Endodermal cell (in vitro differentiated cells): ENCODE data around the gene RBM34. TPM values are rescaled to one million over a fixed set of nuclear protein-coding genes. Genes with fewer than 3 reads are reported as not detected.

Experiments used
- DNase-seq: peaks from one replicate; pipeline ENCODE4 v3.0.0-alpha.2; 2017
- H3K27ac ChIP-seq: 2 replicates; pipeline ENCODE4 v1.5.1; 2013; ENCODE audit warnings: mild to moderate bottlenecking, low read depth, low read length, moderate library complexity
- H3K27me3 ChIP-seq: 2 replicates; pipeline ENCODE4 v1.6.1; 2013; ENCODE audit warnings: mild to moderate bottlenecking, low read length, moderate library complexity; ENCODE audit not compliant: insufficient read depth, control insufficient read depth, poor library complexity, severe bottlenecking
- H3K36me3 ChIP-seq: 2 replicates; pipeline ENCODE4 v1.7.0; 2013; ENCODE audit warnings: mild to moderate bottlenecking, low read length, moderate library complexity; ENCODE audit not compliant: control insufficient read depth, insufficient read depth
- H3K4me1 ChIP-seq: one replicate; pipeline ENCODE4 v1.7.0; 2013; ENCODE audit warnings: low read length; ENCODE audit not compliant: control insufficient read depth, insufficient read depth
- H3K4me3 ChIP-seq: 2 replicates; pipeline ENCODE4 v1.5.1; 2013; ENCODE audit warnings: mild to moderate bottlenecking, low read length, moderate library complexity
- H3K9ac ChIP-seq: 2 replicates; pipeline ENCODE4 v1.6.1; 2013; ENCODE audit warnings: mild to moderate bottlenecking, low read length, moderate library complexity; ENCODE audit not compliant: poor library complexity, severe bottlenecking; ENCODE audit errors: extremely low read depth
- H3K9me3 ChIP-seq: 2 replicates; pipeline ENCODE4 v1.6.1; 2013; ENCODE audit warnings: mild to moderate bottlenecking, low read length, moderate library complexity; ENCODE audit not compliant: control insufficient read depth
- H3K27ac Mint-ChIP-seq: 2 replicates; pipeline ENCODE4 v1.8.0; 2020; ENCODE audit warnings: mixed read lengths
- H3K27me3 Mint-ChIP-seq: 2 replicates; pipeline ENCODE4 v1.8.0; 2021; ENCODE audit warnings: mild to moderate bottlenecking, mixed read lengths; ENCODE audit not compliant: insufficient read depth
- H3K36me3 Mint-ChIP-seq: 2 replicates; pipeline ENCODE4 v1.8.0; 2020; ENCODE audit warnings: low read depth, mixed read lengths
- H3K4me1 Mint-ChIP-seq: 2 replicates; pipeline ENCODE4 v1.8.0; 2020; ENCODE audit warnings: mixed read lengths
- H3K4me3 Mint-ChIP-seq: 2 replicates; pipeline ENCODE4 v1.8.0; 2020; ENCODE audit warnings: mild to moderate bottlenecking, moderate library complexity, mixed read lengths
- H3K9me3 Mint-ChIP-seq: 2 replicates; pipeline ENCODE4 v1.8.0; 2020; ENCODE audit warnings: mild to moderate bottlenecking, mixed read lengths
- CTCF ChIP-seq: fragments of 200-600 bp; sonication (generic); conservative IDR thresholded peaks from 2 replicates; pipeline ENCODE4 v1.5.0; 2021; ENCODE audit warnings: antibody characterized with exemption, mild to moderate bottlenecking
- WGBS, 2 experiments: methylation state at CpG; one replicate each; pipeline versions ENCODE4 v1.1.5 to v1.1.7; 2013; ENCODE audit warnings: missing lambda C conversion rate in 2 of 2, mixed read lengths in 1 of 2; ENCODE audit not compliant: insufficient coverage in 1 of 2, insufficient read length in 1 of 2; 5-methylcytosine and 5-hydroxymethylcytosine counted together
- total RNA-seq, 2 donors: library from RNA; stranded (reverse); fragmentation: NEBNext Ultra II Directional in 1 of 2; extraction: Animal tissue kit (Norgen Biotek cat#: 25700) in 1 of 2; gene quantifications; 2 replicates in 1 of 2; 3 replicates in 1 of 2; pipeline ENCODE4 v1.2.1, GENCODE V29; 2021

The RBM34 gene
- total RNA-seq, 2 donors from 2014 or later, result 104 to 127 TPM

GRCh38 chr1:235108185-235108593 lies 52.9 kb downstream of the RBM34 start:
- Histone ChIP-seq H3K9me3 (no peaks in the 10 kb centered on the region), H3K4me1 (no peaks in the 10 kb centered on the region), H3K27ac (no peak overlapping the region), H3K4me3 (no peak overlapping the region), H3K36me3 (peaks cover 67% of the 10 kb centered on the region), H3K27me3 (no peaks in the 10 kb centered on the region), H3K9ac (no peak overlapping the region)
- Mint-ChIP-seq H3K27me3 (peaks cover 3% of the 10 kb centered on the region), H3K36me3 (peaks cover 62% of the 10 kb centered on the region), H3K27ac (no peak overlapping the region), H3K4me1 (peaks cover 8% of the 10 kb centered on the region), H3K9me3 (no peaks in the 10 kb centered on the region), H3K4me3 (no peak overlapping the region)
- no peak for TF ChIP-seq CTCF
- WGBS, 2 experiments, result 93 to 100% methylated on average over 1 of the region's 1 CpG
- peak; percentile 54 for DNase-seq

GRCh38 chr1:235107368-235108184 lies 53.5 kb downstream of the RBM34 start:
- peak; percentile 52 for DNase-seq
- Histone ChIP-seq H3K4me1 (no peaks in the 10 kb centered on the region), H3K36me3 (peaks cover 61% of the 10 kb centered on the region), H3K9me3 (no peaks in the 10 kb centered on the region), H3K4me3 (no peak overlapping the region), H3K9ac (no peak overlapping the region), H3K27me3 (no peaks in the 10 kb centered on the region), H3K27ac (no peak overlapping the region)
- WGBS, 2 experiments, result 95 to 99% methylated on average over 14 to 16 of the region's 16 CpGs
- Mint-ChIP-seq H3K4me3 (no peak overlapping the region), H3K4me1 (peaks cover 8% of the 10 kb centered on the region), H3K36me3 (peaks cover 58% of the 10 kb centered on the region), H3K27ac (peak overlapping the region; percentile 20), H3K9me3 (no peaks in the 10 kb centered on the region), H3K27me3 (peaks cover 3% of the 10 kb centered on the region)
- no peak for TF ChIP-seq CTCF

GRCh38 chr1:235106457-235106856 lies 54.6 kb downstream of the RBM34 start:
- no peak overlapping the region for H3K9ac ChIP-seq
- Mint-ChIP-seq H3K9me3 (no peaks in the 10 kb centered on the region), H3K27me3 (peaks cover 4% of the 10 kb centered on the region), H3K36me3 (peaks cover 53% of the 10 kb centered on the region), H3K4me1 (peaks cover 8% of the 10 kb centered on the region), H3K4me3 (no peak overlapping the region), H3K27ac (no peak overlapping the region)
- no peak for TF ChIP-seq CTCF
- no peaks in the 10 kb centered on the region for H3K4me1 ChIP-seq
- no peak overlapping the region for H3K27ac ChIP-seq
- peak; percentile 29 for DNase-seq
- no peak overlapping the region for H3K4me3 ChIP-seq
- no peaks in the 10 kb centered on the region for H3K27me3 ChIP-seq
- peaks cover 54% of the 10 kb centered on the region for H3K36me3 ChIP-seq
- no peaks in the 10 kb centered on the region for H3K9me3 ChIP-seq
- WGBS, 2 experiments, result 79 to 99% methylated on average over 4 of the region's 4 CpGs
